Skeletal muscle cell (primary cell): ENCODE measurements around the gene DEFB123.
"Not testable (repeated sequence)": the region's sequence is repeated elsewhere in the genome, so short reads cannot be mapped to it uniquely, and the experiment has no call there.

ENCODE experiments used
- DNase-seq: peaks from one replicate; pipeline ENCODE4 v3.0.0-alpha.2; 2010; ENCODE audit warnings: low read depth
- H3K4me3 ChIP-seq: 2 replicates; pipeline ENCODE4 v1.5.1; 2011; ENCODE audit warnings: low read depth, mild to moderate bottlenecking, control low read depth, low read length, moderate library complexity

DEFB123 gene

GRCh38 chr20:31440012-31440659, at the start of gene DEFB123:
Gene DEFB123 (plus strand): TSS chr20:31440632. CDS start chr20:31440699, 67 bp downstream.
- no peak within 1 kb of the TSS for H3K4me3 ChIP-seq
- DNase-seq: no peak

- DNase-seq: no peak
- no peak overlapping the region for H3K4me3 ChIP-seq
Observed at GRCh38 chr20:31392836-31393235, 47.6 kb upstream of the DEFB123 start.

- DNase-seq: no peak
- H3K4me3 ChIP-seq: no peak overlapping the region
Observed at GRCh38 chr20:31394900-31395299, 45.5 kb upstream of the DEFB123 start.

GRCh38 chr20:31403886-31404285, 36.5 kb upstream of the DEFB123 start:
- no peak overlapping the region for H3K4me3 ChIP-seq

GRCh38 chr20:31406115-31406514, 34.3 kb upstream of the DEFB123 start, which contains the start of gene DEFB121:
Gene DEFB121 (minus strand): TSS chr20:31406215. CDS start chr20:31406152, 63 bp downstream.
- no peak for DNase-seq
- H3K4me3 ChIP-seq: no peak within 1 kb of the TSS

More at GRCh38 chr20:31403886-31404285, 36.5 kb upstream of the DEFB123 start:
- DNase-seq: no peak

GRCh38 chr20:31410011-31410410, 30.4 kb upstream of the DEFB123 start:
- DNase-seq: no peak

GRCh38 chr20:31414381-31414780, 26.1 kb upstream of the DEFB123 start:
- H3K4me3 ChIP-seq: no peak overlapping the region
- no peak for DNase-seq

More at GRCh38 chr20:31410011-31410410, 30.4 kb upstream of the DEFB123 start:
- H3K4me3 ChIP-seq: no peak overlapping the region

GRCh38 chr20:31415653-31416052, 24.8 kb upstream of the DEFB123 start:
- no peak for DNase-seq
- no peak overlapping the region for H3K4me3 ChIP-seq

- DNase-seq: no peak
Observed at GRCh38 chr20:31418307-31418706, 22.1 kb upstream of the DEFB123 start.

GRCh38 chr20:31425797-31426196, 14.6 kb upstream of the DEFB123 start:
- no peak for DNase-seq
- no peak overlapping the region for H3K4me3 ChIP-seq

More at GRCh38 chr20:31418307-31418706, 22.1 kb upstream of the DEFB123 start:
- H3K4me3 ChIP-seq: no peak overlapping the region

- not testable (repeated sequence) for H3K4me3 ChIP-seq, DNase-seq
Observed at GRCh38 chr20:31426891-31427551, 13.4 kb upstream of the DEFB123 start.

- not testable (repeated sequence) for DNase-seq
Observed at GRCh38 chr20:31427576-31427975, 12.9 kb upstream of the DEFB123 start.

GRCh38 chr20:31430568-31431115, 9.8 kb upstream of the DEFB123 start:
- DNase-seq: no peak
- no peak overlapping the region for H3K4me3 ChIP-seq

More at GRCh38 chr20:31427576-31427975, 12.9 kb upstream of the DEFB123 start:
- not testable (repeated sequence) for H3K4me3 ChIP-seq

GRCh38 chr20:31446084-31446819, 5.8 kb downstream of the DEFB123 start:
- no peak for DNase-seq

GRCh38 chr20:31449511-31450414, 9.3 kb downstream of the DEFB123 start:
- no peak overlapping the region for H3K4me3 ChIP-seq
- no peak for DNase-seq

More at GRCh38 chr20:31446084-31446819, 5.8 kb downstream of the DEFB123 start:
- H3K4me3 ChIP-seq: no peak overlapping the region

- H3K4me3 ChIP-seq: no peak overlapping the region
- DNase-seq: no peak
Observed at GRCh38 chr20:31452575-31452974, 12.1 kb downstream of the DEFB123 start.

GRCh38 chr20:31454361-31454760, 13.9 kb downstream of the DEFB123 start:
- no peak for DNase-seq
- H3K4me3 ChIP-seq: no peak overlapping the region

- H3K4me3 ChIP-seq, DNase-seq: not testable (repeated sequence)
Observed at GRCh38 chr20:31470946-31471345, 30.5 kb downstream of the DEFB123 start.
